ENCODE results near the gene FN1.

FN1 gene

DNA sequence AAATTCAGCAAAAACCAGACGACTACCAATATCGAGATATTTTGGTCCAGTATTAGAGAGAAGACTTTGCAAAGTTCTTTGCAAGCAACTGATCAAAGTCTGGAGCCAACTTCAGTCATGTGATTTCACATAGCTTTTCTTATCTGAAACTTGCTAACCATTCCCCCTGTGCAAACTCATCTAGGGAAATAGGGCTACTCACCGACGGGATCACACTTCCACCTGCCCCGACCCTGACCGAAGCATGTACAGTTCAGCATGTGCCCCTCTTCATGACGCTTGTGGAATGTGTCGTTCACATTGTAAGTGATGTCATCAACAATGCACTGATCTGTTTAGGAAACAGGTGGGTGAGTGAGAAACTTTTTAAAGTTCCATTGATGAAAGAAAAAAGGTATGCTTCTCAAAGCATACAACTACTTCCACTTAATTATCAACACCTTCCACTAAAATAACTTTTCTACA lies 15.4 kb downstream of the FN1 start:
- Histone ChIP-seq H3K27me3 (ENCODE audit: control insufficient read depth in 1 of 2, insufficient read depth in 1 of 2, low read length in 2 of 2) (no peaks in the 10 kb centered on the region), H3K9ac (ENCODE audit: low read length) (peak overlapping the region; percentile 83), H2BK12ac (ENCODE audit: low read length in 2 of 2) (no peak overlapping the region), H3K23ac (ENCODE audit: low read length in 2 of 2) (no peak overlapping the region), H3K9me3 (ENCODE audit: control insufficient read depth, low read length) (no peaks in the 10 kb centered on the region), H3K4ac (ENCODE audit: low read depth in 1 of 2, low read length in 2 of 2) (no peak overlapping the region), H3K18ac (ENCODE audit: low read depth in 1 of 2, low read length in 2 of 2) (no peak overlapping the region), H4K91ac (ENCODE audit: low read length) (no peak overlapping the region), H2AFZ (ENCODE audit: low read depth, low read length) (no peak overlapping the region), H3K79me1 (replicated peaks; ENCODE audit: low read length, poor library complexity, severe bottlenecking) (peaks cover 1% of the 10 kb centered on the region), H2AK5ac (ENCODE audit: low read length, severe bottlenecking) (no peak overlapping the region), H3K4me2 (ENCODE audit: low read length, poor library complexity, severe bottlenecking) (no peak overlapping the region), H3K4me3 (ENCODE audit: insufficient read depth in 1 of 2, low read depth in 1 of 2, low read length in 2 of 2) (peak overlapping the region in 1 of 2 experiments; percentile 44), H3K27ac (ENCODE audit: low read length, poor library complexity, severe bottlenecking) (peak overlapping the region; percentile 39), H2BK120ac (ENCODE audit: low read depth, low read length) (no peak overlapping the region), H2BK15ac (ENCODE audit: low read depth, poor library complexity, severe bottlenecking) (no peak overlapping the region), H4K8ac (ENCODE audit: low read length) (no peak overlapping the region), H3K4me1 (ENCODE audit: control insufficient read depth, insufficient read depth, low read depth, low read length) (peaks cover 14% of the 10 kb centered on the region), H3K14ac (ENCODE audit: low read length in 2 of 2) (no peak overlapping the region), H2BK5ac (ENCODE audit: low read depth, low read length, poor library complexity, severe bottlenecking) (no peak overlapping the region), H3K36me3 (ENCODE audit: control insufficient read depth in 1 of 2, insufficient read depth in 2 of 2, low read depth in 1 of 2, low read length in 2 of 2) (peaks cover 28 to 100% of the 10 kb centered on the region in 2 experiments)
- WGBS: 92% methylated on average over 7 of the region's 8 CpGs
- DNase-seq: no peak

DNA sequence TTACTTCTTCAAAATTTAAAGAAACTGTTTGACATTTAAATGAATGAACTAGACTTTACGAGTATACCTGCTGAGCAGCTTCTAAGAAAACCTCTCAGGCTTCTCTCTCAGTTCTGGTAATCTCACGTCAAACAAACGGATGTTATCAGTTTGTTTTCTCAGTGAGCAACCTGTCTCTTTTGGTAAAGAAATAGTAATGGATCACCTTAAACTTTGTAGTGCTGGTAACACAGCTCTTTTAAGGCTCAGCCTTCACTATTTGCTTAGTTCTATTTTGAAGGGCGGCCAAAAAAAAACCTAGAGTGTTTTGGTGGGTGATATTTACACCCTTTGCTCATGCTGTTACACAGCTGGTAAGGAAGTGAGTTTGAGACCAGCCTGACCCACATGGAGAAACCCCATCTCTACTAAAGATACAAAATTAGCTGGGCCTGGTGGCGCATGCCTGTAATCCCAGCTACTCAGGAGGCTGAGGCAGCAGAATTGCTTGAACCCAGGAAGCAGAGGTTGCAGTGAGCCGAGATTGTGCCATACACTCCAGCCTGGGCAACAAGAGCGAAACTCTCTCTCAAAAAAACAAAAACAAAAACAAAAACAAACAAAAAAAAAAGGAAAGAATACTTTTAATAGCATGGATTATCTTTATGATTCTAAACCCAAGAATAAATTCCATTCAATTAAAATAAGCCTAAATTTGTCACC lies 15.9 kb downstream of the FN1 start:
- Histone ChIP-seq H3K27ac (ENCODE audit: low read length, poor library complexity, severe bottlenecking) (peak overlapping the region; percentile 58), H2BK120ac (ENCODE audit: low read depth, low read length) (no peak overlapping the region), H3K79me1 (replicated peaks; ENCODE audit: low read length, poor library complexity, severe bottlenecking) (peaks cover 1% of the 10 kb centered on the region), H3K27me3 (ENCODE audit: control insufficient read depth in 1 of 2, insufficient read depth in 1 of 2, low read length in 2 of 2) (no peaks in the 10 kb centered on the region), H4K8ac (ENCODE audit: low read length) (no peak overlapping the region), H3K14ac (ENCODE audit: low read length in 2 of 2) (no peak overlapping the region), H3K18ac (ENCODE audit: low read depth in 1 of 2, low read length in 2 of 2) (no peak overlapping the region), H3K4me2 (ENCODE audit: low read length, poor library complexity, severe bottlenecking) (peak overlapping the region; percentile 25), H2BK15ac (ENCODE audit: low read depth, poor library complexity, severe bottlenecking) (no peak overlapping the region), H3K36me3 (ENCODE audit: control insufficient read depth in 1 of 2, insufficient read depth in 2 of 2, low read depth in 1 of 2, low read length in 2 of 2) (peaks cover 23 to 100% of the 10 kb centered on the region in 2 experiments), H2AK5ac (ENCODE audit: low read length, severe bottlenecking) (no peak overlapping the region), H3K9ac (ENCODE audit: low read length) (peak overlapping the region; percentile 83), H3K23ac (ENCODE audit: low read length in 2 of 2) (no peak overlapping the region), H2AFZ (ENCODE audit: low read depth, low read length) (no peak overlapping the region), H4K91ac (ENCODE audit: low read length) (no peak overlapping the region), H3K9me3 (ENCODE audit: control insufficient read depth, low read length) (no peaks in the 10 kb centered on the region), H3K4me3 (ENCODE audit: insufficient read depth in 1 of 2, low read depth in 1 of 2, low read length in 2 of 2) (peak overlapping the region in 1 of 2 experiments; percentile 44), H2BK12ac (ENCODE audit: low read length in 2 of 2) (no peak overlapping the region), H3K4ac (ENCODE audit: low read depth in 1 of 2, low read length in 2 of 2) (no peak overlapping the region), H3K4me1 (ENCODE audit: control insufficient read depth, insufficient read depth, low read depth, low read length) (peaks cover 12% of the 10 kb centered on the region), H2BK5ac (ENCODE audit: low read depth, low read length, poor library complexity, severe bottlenecking) (no peak overlapping the region)
- no peak for DNase-seq
- WGBS: 90% methylated on average over 3 of the region's 7 CpGs

DNA sequence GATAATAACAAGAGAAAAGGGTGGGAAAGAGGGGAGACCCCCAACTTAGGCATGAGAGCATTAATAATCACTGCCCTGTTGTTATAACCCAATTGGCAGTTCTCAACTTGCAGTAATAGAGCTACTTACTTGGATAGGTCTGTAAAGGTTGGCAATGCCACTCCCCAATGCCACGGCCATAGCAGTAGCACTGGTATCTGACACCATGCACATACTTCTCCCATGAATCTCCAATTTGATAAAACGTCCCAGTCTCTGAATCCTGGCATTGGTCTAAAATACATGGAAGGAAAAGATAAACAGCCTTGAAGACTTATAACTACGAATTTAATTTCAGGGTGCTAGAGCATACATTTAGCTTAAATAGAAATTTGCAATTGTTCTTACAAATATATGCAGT lies 16.8 kb downstream of the FN1 start:
- Histone ChIP-seq H3K18ac (ENCODE audit: low read depth in 1 of 2, low read length in 2 of 2) (no peak overlapping the region), H2BK5ac (ENCODE audit: low read depth, low read length, poor library complexity, severe bottlenecking) (no peak overlapping the region), H2BK120ac (ENCODE audit: low read depth, low read length) (no peak overlapping the region), H3K27ac (ENCODE audit: low read length, poor library complexity, severe bottlenecking) (peak overlapping the region; percentile 63), H2AFZ (ENCODE audit: low read depth, low read length) (no peak overlapping the region), H4K91ac (ENCODE audit: low read length) (no peak overlapping the region), H3K9ac (ENCODE audit: low read length) (peak overlapping the region; percentile 83), H3K9me3 (ENCODE audit: control insufficient read depth, low read length) (no peaks in the 10 kb centered on the region), H3K4ac (ENCODE audit: low read depth in 1 of 2, low read length in 2 of 2) (no peak overlapping the region), H3K27me3 (ENCODE audit: control insufficient read depth in 1 of 2, insufficient read depth in 1 of 2, low read length in 2 of 2) (no peaks in the 10 kb centered on the region), H3K4me3 (ENCODE audit: insufficient read depth in 1 of 2, low read depth in 1 of 2, low read length in 2 of 2) (peak overlapping the region in 1 of 2 experiments; percentile 46), H3K23ac (ENCODE audit: low read length in 2 of 2) (no peak overlapping the region), H3K36me3 (ENCODE audit: control insufficient read depth in 1 of 2, insufficient read depth in 2 of 2, low read depth in 1 of 2, low read length in 2 of 2) (peaks cover 24 to 100% of the 10 kb centered on the region in 2 experiments), H3K79me1 (replicated peaks; ENCODE audit: low read length, poor library complexity, severe bottlenecking) (peaks cover 1% of the 10 kb centered on the region), H2AK5ac (ENCODE audit: low read length, severe bottlenecking) (no peak overlapping the region), H2BK12ac (ENCODE audit: low read length in 2 of 2) (no peak overlapping the region), H3K4me2 (ENCODE audit: low read length, poor library complexity, severe bottlenecking) (peak overlapping the region; percentile 20), H3K4me1 (ENCODE audit: control insufficient read depth, insufficient read depth, low read depth, low read length) (peaks cover 12% of the 10 kb centered on the region), H3K14ac (ENCODE audit: low read length in 2 of 2) (no peak overlapping the region), H2BK15ac (ENCODE audit: low read depth, poor library complexity, severe bottlenecking) (no peak overlapping the region), H4K8ac (ENCODE audit: low read length) (no peak overlapping the region)
- DNase-seq: no peak
- WGBS: 66% methylated on average over 2 of the region's 3 CpGs

GRCh38 chr2:215418064-215418963 lies 17.6 kb downstream of the FN1 start:
- Histone ChIP-seq H2BK12ac (ENCODE audit: low read length in 2 of 2) (no peak overlapping the region), H2BK120ac (ENCODE audit: low read depth, low read length) (no peak overlapping the region), H3K4me1 (ENCODE audit: control insufficient read depth, insufficient read depth, low read depth, low read length) (peaks cover 8% of the 10 kb centered on the region), H3K18ac (ENCODE audit: low read depth in 1 of 2, low read length in 2 of 2) (no peak overlapping the region), H4K91ac (ENCODE audit: low read length) (no peak overlapping the region), H4K8ac (ENCODE audit: low read length) (no peak overlapping the region), H3K36me3 (ENCODE audit: control insufficient read depth in 1 of 2, insufficient read depth in 2 of 2, low read depth in 1 of 2, low read length in 2 of 2) (peaks cover 18 to 100% of the 10 kb centered on the region in 2 experiments), H3K27ac (ENCODE audit: low read length, poor library complexity, severe bottlenecking) (peak overlapping the region; percentile 72), H2AK5ac (ENCODE audit: low read length, severe bottlenecking) (no peak overlapping the region), H3K9ac (ENCODE audit: low read length) (peak overlapping the region; percentile 83), H3K4ac (ENCODE audit: low read depth in 1 of 2, low read length in 2 of 2) (no peak overlapping the region), H3K27me3 (ENCODE audit: control insufficient read depth in 1 of 2, insufficient read depth in 1 of 2, low read length in 2 of 2) (no peaks in the 10 kb centered on the region), H2AFZ (ENCODE audit: low read depth, low read length) (no peak overlapping the region), H3K23ac (ENCODE audit: low read length in 2 of 2) (no peak overlapping the region), H3K9me3 (ENCODE audit: control insufficient read depth, low read length) (no peaks in the 10 kb centered on the region), H2BK5ac (ENCODE audit: low read depth, low read length, poor library complexity, severe bottlenecking) (no peak overlapping the region), H3K4me2 (ENCODE audit: low read length, poor library complexity, severe bottlenecking) (peak overlapping the region; percentile 47), H3K14ac (ENCODE audit: low read length in 2 of 2) (no peak overlapping the region), H3K4me3 (ENCODE audit: insufficient read depth in 1 of 2, low read depth in 1 of 2, low read length in 2 of 2) (peak overlapping the region in 1 of 2 experiments; percentile 46), H3K79me1 (replicated peaks; ENCODE audit: low read length, poor library complexity, severe bottlenecking) (no peaks in the 10 kb centered on the region), H2BK15ac (ENCODE audit: low read depth, poor library complexity, severe bottlenecking) (no peak overlapping the region)
- 97% methylated on average over 2 of the region's 3 CpGs for WGBS
- DNase-seq: no peak
